Right lobe of liver (tissue), 6 donors: ENCODE results near the gene FCER1G. TPM values are rescaled to one million over a fixed set of nuclear protein-coding genes. Genes with fewer than 3 reads are reported as not detected.

Experiments
- ATAC-seq, 4 donors: fragments of 200-7000 bp; cut with Tn5 transposase; one replicate each; pipeline ENCODE4 v1.9.1; 2020; ENCODE audit warnings: mild to moderate bottlenecking in 4 of 4, moderate library complexity in 4 of 4
- DNase-seq, 3 donors: peaks; one replicate each; pipeline ENCODE4 v3.0.0-alpha.2; 2020
- H3K27ac ChIP-seq, 3 donors: fragments of 200-600 bp; one replicate each; pipeline ENCODE4 v1.8.0; 2022
- H3K27me3 ChIP-seq, 2 donors: fragments of 200-600 bp; one replicate each; pipeline ENCODE4 v1.8.0; 2022
- H3K36me3 ChIP-seq, 4 donors: fragments of 200-600 bp; sonication (generic) in 1 of 4; one replicate each; pipeline versions ENCODE4 v1.5.1 to v1.8.0; 2017 to 2022; ENCODE audit warnings: control low read depth in 1 of 4
- H3K4me1 ChIP-seq, 4 donors: fragments of 200-600 bp; sonication (generic) in 1 of 4; one replicate each; pipeline versions ENCODE4 v1.5.1 to v1.8.0; 2017 to 2022; ENCODE audit warnings: control low read depth in 1 of 4
- H3K4me3 ChIP-seq, 3 donors: fragments of 200-600 bp; one replicate each; pipeline ENCODE4 v1.8.0; 2022
- H3K9me3 ChIP-seq, 4 donors: fragments of 200-600 bp; sonication (generic) in 1 of 4; one replicate each; pipeline versions ENCODE4 v1.5.1 to v1.8.0; 2017 to 2022; ENCODE audit warnings: control low read depth in 1 of 4
- CTCF ChIP-seq, 4 donors: fragments of 200-600 bp in 3 of 4; fragments of 450-650 bp in 1 of 4; IDR thresholded peaks; one replicate each; pipeline versions ENCODE4 v1.5.1 to v1.8.0; 2016 to 2022; ENCODE audit warnings: antibody characterized with exemption in 4 of 4, mild to moderate bottlenecking in 2 of 4
- POLR2A ChIP-seq: fragments of 450-650 bp; IDR thresholded peaks from one replicate; pipeline ENCODE4 v1.6.1; 2017; ENCODE audit warnings: antibody characterized with exemption, mild to moderate bottlenecking
- WGBS: methylation state at CpG from one replicate; pipeline ENCODE4 v1.1.6; 2018; ENCODE audit warnings: low coverage, low lambda C conversion rate; ENCODE audit not compliant: insufficient coverage; ENCODE audit errors: missing lambda C conversion rate; 5-methylcytosine and 5-hydroxymethylcytosine counted together
- intact Hi-C, 2 donors: fragments of 100-400 bp; cut with DNase I; formaldehyde crosslinking; loops; one replicate each; pipeline versions ENCODE4 v1.11.2 to v1.14.1; 2022
- total RNA-seq, 6 experiments: library from RNA; depleted of rRNA in 2 of 6; stranded (reverse); fragments of >200 nt in 2 of 6; fragmentation: NEBNext Ultra II Directional in 3 of 6; extraction: Animal tissue kit (Norgen Biotek cat#: 25700) in 3 of 6; gene quantifications; one replicate each; pipeline versions ENCODE4 v1.1.0 to v1.2.4, GENCODE V29; 2016 to 2023
- donor health status: DM: no; HTN: yes; CAD: no.
- donor health status: DM: no; HTN: no; CAD: no.
- donor health status: DM: no; HTN: no; CAD: no.
- donor health status: DM: no; HTN: yes; CAD: no.
- donor health status: DM: no; HTN: yes; CAD: no.

Gene FCER1G
- total RNA-seq, 6 experiments from 2014 or later, result 11.5 to 54.0 (median 19.0) TPM

GRCh38 chr1:161177112-161177935 is 37.8 kb upstream of the FCER1G start, which contains the start of gene B4GALT3:
B4GALT3 (minus strand) TSS chr1:161177507; CDS start chr1:161176060, 1,447 bp downstream.
- peak; percentile 95 to 97 (median 96) for ATAC-seq
- peak within 1 kb of the TSS; percentile 71 to 86 (median 80) for H3K27ac ChIP-seq
- H3K27me3 ChIP-seq, result no peaks in the 10 kb centered on the region
- H3K9me3 ChIP-seq, result no peaks in the 10 kb centered on the region
- intact Hi-C loops, result no loop called here
- peak; percentile 93 to 94 (median 94) for DNase-seq
- H3K4me3 ChIP-seq, result peak within 1 kb of the TSS; percentile 72 to 93 (median 73)
- H3K36me3 ChIP-seq, result peaks cover 0 to 22% (median 6%) of the 10 kb centered on the region in 4 donors
- 3% methylated on average over 35 of the region's 50 CpGs for WGBS
- peak; percentile 81 for TF ChIP-seq POLR2A
- TF ChIP-seq CTCF (IDR thresholded peaks at IDR 0.05), result peak; percentile 23 to 48 (median 34)
- H3K4me1 ChIP-seq, result peaks cover 0 to 24% (median 7%) of the 10 kb centered on the region in 4 donors

- Histone ChIP-seq H3K27ac (peak overlapping the region; percentile 71 to 86 (median 80)), H3K27me3 (no peaks in the 10 kb centered on the region), H3K36me3 (peaks cover 0 to 22% (median 6%) of the 10 kb centered on the region in 4 donors), H3K4me1 (peaks cover 0 to 22% (median 4%) of the 10 kb centered on the region in 4 donors), H3K4me3 (peak overlapping the region in 2 of 3 donors; percentile 72 to 93), H3K9me3 (no peaks in the 10 kb centered on the region)
- ATAC-seq (peak in 1 of 4 donors; percentile 1), DNase-seq (no peak)
- no peak for TF ChIP-seq CTCF (IDR thresholded peaks at IDR 0.05)
- TF ChIP-seq POLR2A, result no peak
- intact Hi-C loops, result no loop called here
- 21% methylated on average over 9 of the region's 9 CpGs for WGBS
These were observed 37.2 kb upstream of the FCER1G start for GRCh38 chr1:161177936-161178244.

- DNase-seq (peak in 1 of 3 donors; percentile 1), ATAC-seq (no peak)
- Histone ChIP-seq H3K4me1 (peaks cover 0 to 18% (median 2%) of the 10 kb centered on the region in 4 donors), H3K27ac (no peak overlapping the region), H3K9me3 (no peaks in the 10 kb centered on the region), H3K36me3 (peaks cover 0 to 5% (median 1%) of the 10 kb centered on the region in 4 donors), H3K27me3 (no peaks in the 10 kb centered on the region), H3K4me3 (no peak overlapping the region)
- TF ChIP-seq POLR2A (no peak), CTCF (IDR thresholded peaks at IDR 0.05) (no peak)
- intact Hi-C loops, result no loop called here
- WGBS, result 100% methylated on average over 3 of the region's 3 CpGs
These were observed 35.4 kb upstream of the FCER1G start for GRCh38 chr1:161179698-161180097.

DNA sequence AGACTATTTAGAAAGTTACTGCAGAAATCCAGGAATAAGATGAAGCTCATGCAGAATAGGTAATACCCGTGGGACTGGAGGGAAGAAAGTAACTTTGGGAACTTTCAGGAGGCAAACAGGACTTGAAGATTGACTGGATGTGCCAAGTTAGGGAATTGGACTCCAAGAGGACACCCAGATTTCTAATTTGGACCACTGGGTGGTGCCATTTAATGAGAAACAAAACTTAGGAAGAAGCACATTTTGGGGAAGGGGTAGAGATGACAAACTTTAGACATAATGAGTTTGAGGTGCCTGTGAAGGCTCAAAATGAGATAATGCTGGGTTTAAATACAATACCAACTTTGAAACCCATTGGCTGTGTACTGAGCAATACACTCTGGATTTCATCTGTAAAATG is 34.5 kb upstream of the FCER1G start:
- ATAC-seq, result no peak
- no peak for DNase-seq
- Histone ChIP-seq H3K4me1 (peaks cover 0 to 18% (median 2%) of the 10 kb centered on the region in 4 donors), H3K4me3 (no peak overlapping the region), H3K36me3 (no peaks in the 10 kb centered on the region), H3K9me3 (no peaks in the 10 kb centered on the region), H3K27ac (no peak overlapping the region), H3K27me3 (no peaks in the 10 kb centered on the region)
- intact Hi-C loops, result no loop called here
- 36% methylated on average over 1 of the region's 1 CpG for WGBS
- no peak for TF ChIP-seq POLR2A
- TF ChIP-seq CTCF (IDR thresholded peaks at IDR 0.05), result peak in 3 of 4 donors; percentile 21 to 40 (median 40)
